ENCODE data around the gene LYST. TPM values are rescaled to one million over a fixed set of nuclear protein-coding genes. Genes with fewer than 3 reads are reported as not detected.

Gene LYST
- total and polyA plus RNA-seq, 10 of the 15 experiments (the other 5 are each of a cell fraction or from before 2014, with no cell fraction given): 3.3 to 28.1 (median 5.6) TPM

GRCh38 chr1:235646463-235646862 is 220.2 kb downstream of the LYST start (continued):
- no peak for TF ChIP-seq IRF5 (IDR thresholded peaks at IDR 0.05; ENCODE audit: borderline replicate concordance)
- TF ChIP-seq DPF2 (IDR thresholded peaks at IDR 0.05): no peak
- TF ChIP-seq HSF1 (IDR thresholded peaks at IDR 0.05; ENCODE audit: low read depth, low read length): no peak
- TF ChIP-seq BCLAF1 (IDR thresholded peaks at IDR 0.05): no peak

DNA sequence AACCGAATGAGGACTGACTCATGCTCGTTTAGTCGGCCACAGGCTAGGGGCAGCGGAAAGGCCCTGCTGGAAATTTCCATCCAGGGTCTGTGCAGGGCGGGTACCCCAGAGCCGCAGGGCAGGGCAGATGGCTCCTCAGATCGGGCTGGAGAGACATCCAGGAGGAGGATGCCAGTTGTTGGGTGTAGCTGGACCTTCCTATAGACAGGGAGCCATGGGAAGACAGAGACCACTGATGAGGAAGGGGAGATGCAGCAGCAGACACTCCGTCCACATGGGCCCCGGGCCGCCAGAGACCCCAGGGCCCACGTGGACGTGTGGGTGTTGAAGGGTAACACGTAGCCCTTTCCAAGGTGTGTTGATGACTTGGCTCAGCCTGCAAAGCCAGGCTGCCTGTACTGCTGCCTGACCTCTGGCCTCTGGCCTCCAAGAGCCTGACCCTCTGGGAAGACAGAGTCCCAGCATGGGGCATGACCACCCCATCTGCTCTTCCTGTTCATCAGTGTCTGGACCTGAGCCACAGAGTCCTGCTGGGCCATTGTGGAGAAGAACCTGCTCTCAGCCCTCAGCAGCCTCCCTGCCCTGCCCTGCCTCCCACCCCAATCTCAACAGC is 221.9 kb downstream of the LYST start:
- no TSS peak for BruUV-seq (replicated peaks)
- H3K9me3 ChIP-seq (replicated peaks; ENCODE audit: control insufficient read depth, insufficient read depth, low read length): no peaks in the 10 kb centered on the region
- H3K79me2 ChIP-seq (ENCODE audit: control insufficient read depth, insufficient read depth, low read length): no peaks in the 10 kb centered on the region
- no peaks in the 10 kb centered on the region for H3K36me3 ChIP-seq (ENCODE audit: control insufficient read depth in 2 of 2, insufficient read depth in 2 of 2, low read length in 1 of 2)
- DNase-seq (ENCODE audit: low read depth, low spot score) (no peak), ATAC-seq (no peak), FAIRE-seq (no peak)
- H3K27ac ChIP-seq (ENCODE audit: control insufficient read depth, insufficient read depth): no peak overlapping the region
- no peak overlapping the region for H3K9ac ChIP-seq (ENCODE audit: control insufficient read depth, insufficient read depth, low read length)
- intact Hi-C loops (cut with micrococcal nuclease; ENCODE audit: unreplicated experiment) (loop anchor here (5.0 kb wide), 1 partner anchor 198 kb away; no protein-coding TSS in a partner anchor), in situ Hi-C loops (cut with MboI) (no loop called here)
- H2AFZ ChIP-seq (ENCODE audit: control insufficient read depth, low read depth, low read length): no peak overlapping the region
- no peaks in the 10 kb centered on the region for H4K20me1 ChIP-seq (ENCODE audit: control insufficient read depth, insufficient read depth)
- H3K4me2 ChIP-seq (ENCODE audit: control insufficient read depth, insufficient read depth): no peak overlapping the region
- H3K27me3 ChIP-seq (replicated peaks in 1 of 2; ENCODE audit: control insufficient read depth in 2 of 2, insufficient read depth in 2 of 2, low read length in 1 of 2): peaks cover 1 to 9% of the 10 kb centered on the region in 2 experiments; a peak in 3 of 4 replicates
- ChIA-PET SMC1A (ENCODE audit: uncharacterized antibody, unreplicated experiment) (no interaction called here), CTCF (no interaction called here), POLR2A (no interaction called here), RAD21 (ENCODE audit: unreplicated experiment) (no interaction called here)
- H3K4me3 ChIP-seq: no peak overlapping the region
- 40% methylated on average over 13 of the region's 13 CpGs for WGBS (ENCODE audit: insufficient coverage, insufficient replicate concordance, low lambda C conversion rate, missing lambda C conversion rate)
- peaks cover 12% of the 10 kb centered on the region for H3K4me1 ChIP-seq (ENCODE audit: control insufficient read depth, insufficient read depth, low read length)
- TF ChIP-seq BCL11A (IDR thresholded peaks at IDR 0.05; ENCODE audit: low read depth, low read length) (no peak), GABPA (IDR thresholded peaks at IDR 0.05; ENCODE audit: low read depth) (no peak), POU2F2 (IDR thresholded peaks at IDR 0.05; ENCODE audit: borderline replicate concordance, low read depth, low read length) (no peak), CREB1 (IDR thresholded peaks at IDR 0.05; ENCODE audit: low read depth) (no peak), ATF7 (IDR thresholded peaks at IDR 0.05; ENCODE audit: low read depth) (no peak), MTA2 (IDR thresholded peaks at IDR 0.05; ENCODE audit: low read depth) (no peak), SKIL (IDR thresholded peaks at IDR 0.05; ENCODE audit: low read depth, poor library complexity, severe bottlenecking) (no peak), KLF5 (IDR thresholded peaks at IDR 0.05; ENCODE audit: partially characterized antibody) (no peak)
- TF ChIP-seq, protein P1, sequence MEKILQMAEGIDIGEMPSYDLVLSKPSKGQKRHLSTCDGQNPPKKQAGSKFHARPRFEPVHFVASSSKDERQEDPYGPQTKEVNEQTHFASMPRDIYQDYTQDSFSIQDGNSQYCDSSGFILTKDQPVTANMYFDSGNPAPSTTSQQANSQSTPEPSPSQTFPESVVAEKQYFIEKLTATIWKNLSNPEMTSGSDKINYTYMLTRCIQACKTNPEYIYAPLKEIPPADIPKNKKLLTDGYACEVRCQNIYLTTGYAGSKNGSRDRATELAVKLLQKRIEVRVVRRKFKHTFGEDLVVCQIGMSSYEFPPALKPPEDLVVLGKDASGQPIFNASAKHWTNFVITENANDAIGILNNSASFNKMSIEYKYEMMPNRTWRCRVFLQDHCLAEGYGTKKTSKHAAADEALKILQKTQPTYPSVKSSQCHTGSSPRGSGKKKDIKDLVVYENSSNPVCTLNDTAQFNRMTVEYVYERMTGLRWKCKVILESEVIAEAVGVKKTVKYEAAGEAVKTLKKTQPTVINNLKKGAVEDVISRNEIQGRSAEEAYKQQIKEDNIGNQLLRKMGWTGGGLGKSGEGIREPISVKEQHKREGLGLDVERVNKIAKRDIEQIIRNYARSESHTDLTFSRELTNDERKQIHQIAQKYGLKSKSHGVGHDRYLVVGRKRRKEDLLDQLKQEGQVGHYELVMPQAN (conservative IDR thresholded peaks at IDR 0.05): no peak
